CD14-positive monocyte (primary cell): Measurements from ENCODE around the gene POU6F2. TPM values are rescaled to one million over a fixed set of nuclear protein-coding genes. Genes with fewer than 3 reads are reported as not detected.

Experiments used
- DNase-seq, 3 donors: peaks; one replicate each; pipeline ENCODE4 v3.0.0-alpha.2; 2011 to 2022
- H2AFZ ChIP-seq: 2 replicates; pipeline ENCODE4 v1.6.0; 2012; ENCODE audit warnings: mild to moderate bottlenecking, low read depth, low read length, inconsistent platforms; ENCODE audit not compliant: insufficient read depth, poor library complexity, severe bottlenecking
- H3K27ac ChIP-seq, 2 donors: 1 replicate in 1 of 2; 2 replicates in 1 of 2; pipeline ENCODE4 v1.5.1; 2012 to 2013; ENCODE audit warnings: low read length in 2 of 2, control low read depth in 1 of 2, inconsistent platforms in 1 of 2, low read depth in 1 of 2, mild to moderate bottlenecking in 1 of 2
- H3K27me3 ChIP-seq, 2 donors: one replicate each; pipeline versions ENCODE4 v1.6.0 to v1.6.1; 2011 to 2013; ENCODE audit warnings: low read length in 2 of 2; ENCODE audit not compliant: control insufficient read depth in 2 of 2, insufficient read depth in 2 of 2
- H3K36me3 ChIP-seq, 2 donors: replicated peaks in 1 of 2; 1 replicate in 1 of 2; 2 replicates in 1 of 2; pipeline versions ENCODE4 v1.5.1 to v1.6.1; 2012 to 2013; ENCODE audit warnings: low read length in 2 of 2, control low read depth in 1 of 2, inconsistent platforms in 1 of 2, mild to moderate bottlenecking in 1 of 2; ENCODE audit not compliant: insufficient read depth in 2 of 2, control insufficient read depth in 1 of 2
- H3K4me1 ChIP-seq, 2 donors: 1 replicate in 1 of 2; 2 replicates in 1 of 2; pipeline versions ENCODE4 v1.5.1 to v1.6.1; 2012 to 2013; ENCODE audit warnings: low read length in 2 of 2, control low read depth in 1 of 2, inconsistent platforms in 1 of 2, mild to moderate bottlenecking in 1 of 2, moderate library complexity in 1 of 2; ENCODE audit not compliant: insufficient read depth in 2 of 2, control insufficient read depth in 1 of 2
- H3K4me2 ChIP-seq: replicated peaks from 2 replicates; pipeline ENCODE3; 2012; ENCODE audit warnings: low read length, moderate library complexity, mild to moderate bottlenecking; ENCODE audit not compliant: poor library complexity, severe bottlenecking; ENCODE audit errors: extremely low read depth
- H3K4me3 ChIP-seq, 3 experiments: fragments of 200-600 bp in 1 of 3; sonication (generic) in 1 of 3; replicated peaks in 1 of 3; 1 replicate in 2 of 3; 2 replicates in 1 of 3; pipeline ENCODE4 v1.5.1; 2011 to 2013; ENCODE audit warnings: low read length in 3 of 3, mild to moderate bottlenecking in 3 of 3, control low read depth in 2 of 3, low read depth in 2 of 3, inconsistent platforms in 1 of 3, moderate library complexity in 1 of 3
- H3K79me2 ChIP-seq: 2 replicates; pipeline ENCODE4 v1.6.0; 2012; ENCODE audit warnings: mild to moderate bottlenecking, control low read depth, inconsistent platforms, low read length, moderate library complexity; ENCODE audit not compliant: insufficient read depth
- H3K9ac ChIP-seq: 2 replicates; pipeline ENCODE4 v1.6.0; 2017; ENCODE audit warnings: low read length, mild to moderate bottlenecking; ENCODE audit not compliant: insufficient read depth, poor library complexity, severe bottlenecking
- H3K9me3 ChIP-seq, 2 donors: replicated peaks in 1 of 2; 1 replicate in 1 of 2; 2 replicates in 1 of 2; pipeline versions ENCODE4 v1.5.1 to v1.6.1; 2012 to 2013; ENCODE audit warnings: low read length in 2 of 2, control low read depth in 1 of 2; ENCODE audit not compliant: control insufficient read depth in 1 of 2, insufficient read depth in 1 of 2
- H4K20me1 ChIP-seq: 2 replicates; pipeline ENCODE4 v1.6.0; 2012; ENCODE audit warnings: mild to moderate bottlenecking, low read length, control low read depth, moderate library complexity; ENCODE audit not compliant: insufficient read depth
- H3K27ac Mint-ChIP-seq, 7 donors: one replicate each; pipeline ENCODE4 v1.8.0; 2020; ENCODE audit warnings: mild to moderate bottlenecking in 7 of 7, mixed read lengths in 7 of 7, moderate library complexity in 6 of 7, inconsistent platforms in 2 of 7
- H3K27me3 Mint-ChIP-seq, 3 donors: one replicate each; pipeline ENCODE4 v1.8.0; 2021 to 2022; ENCODE audit warnings: low read depth in 3 of 3, mild to moderate bottlenecking in 3 of 3, mixed read lengths in 3 of 3, moderate library complexity in 3 of 3, inconsistent platforms in 1 of 3
- H3K36me3 Mint-ChIP-seq, 2 donors: one replicate each; pipeline ENCODE4 v1.8.0; 2020; ENCODE audit warnings: mixed read lengths in 2 of 2, inconsistent platforms in 1 of 2, mild to moderate bottlenecking in 1 of 2
- H3K4me1 Mint-ChIP-seq: one replicate; pipeline ENCODE4 v1.8.0; 2020; ENCODE audit warnings: mild to moderate bottlenecking, mixed read lengths
- H3K4me3 Mint-ChIP-seq, 2 donors: one replicate each; pipeline ENCODE4 v1.8.0; 2020; ENCODE audit warnings: mild to moderate bottlenecking in 2 of 2, mixed read lengths in 2 of 2, moderate library complexity in 1 of 2
- H3K9me3 Mint-ChIP-seq, 7 donors: one replicate each; pipeline ENCODE4 v1.8.0; 2020 to 2022; ENCODE audit warnings: mixed read lengths in 7 of 7, mild to moderate bottlenecking in 6 of 7, moderate library complexity in 6 of 7, inconsistent platforms in 2 of 7
- WGBS: methylation state at CpG from one replicate; pipeline ENCODE4 v1.1.5; 2013; ENCODE audit warnings: missing lambda C conversion rate; ENCODE audit not compliant: insufficient coverage; 5-methylcytosine and 5-hydroxymethylcytosine counted together
- intact Hi-C, 2 donors: fragments of 100-400 bp; cut with micrococcal nuclease; formaldehyde crosslinking; loops; one replicate each; pipeline versions ENCODE4 v1.15.0 to v1.15.1; 2023
- polyA plus RNA-seq, 3 donors: library from polyadenylated mRNA; depleted of rRNA in 1 of 3; unstranded in 2 of 3; stranded (reverse) in 1 of 3; fragments of 300-500 nt in 2 of 3; fragments of >200 nt in 1 of 3; fragmentation: Illumina TruSeq in 2 of 3; gene quantifications; 1 replicate in 2 of 3; 2 replicates in 1 of 3; pipeline ENCODE4 v1.2.3, GENCODE V29; 2012 to 2021
- TF ChIP-seq, protein P1 (sequence below): fragments of 200-600 bp; IDR thresholded peaks from one replicate; pipeline ENCODE4 v1.8.0; 2022; ENCODE audit warnings: antibody characterized with exemption, mild to moderate bottlenecking

POU6F2 gene
- polyA plus RNA-seq, 3 donors, result not detected

DNA sequence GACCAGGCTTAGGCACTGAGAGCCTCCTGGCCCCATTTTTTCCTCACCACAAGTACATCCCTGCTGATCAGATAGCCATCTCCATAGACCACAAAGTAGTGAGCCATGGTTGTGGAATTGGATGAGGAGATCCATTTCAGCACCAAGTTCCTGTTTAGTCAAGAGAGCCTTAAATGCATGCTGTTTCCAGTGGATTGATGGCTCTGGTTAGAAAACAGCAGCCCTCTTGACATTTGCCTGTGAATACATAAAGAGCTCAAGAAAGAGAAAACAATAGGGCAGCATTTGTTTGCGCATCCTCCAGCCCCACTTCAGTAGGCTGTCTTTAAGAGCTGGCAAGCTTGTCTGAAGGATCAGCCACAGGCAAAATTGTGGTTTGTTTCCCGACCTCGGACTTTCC lies 251.2 kb downstream of the POU6F2 start:
- Histone ChIP-seq H3K4me2 (no peak overlapping the region), H2AFZ (no peak overlapping the region), H3K4me1 (no peaks in the 10 kb centered on the region), H3K4me3 (no peak overlapping the region), H3K36me3 (no peaks in the 10 kb centered on the region), H3K27me3 (no peaks in the 10 kb centered on the region), H4K20me1 (no peaks in the 10 kb centered on the region), H3K27ac (no peak overlapping the region), H3K9ac (no peak overlapping the region), H3K9me3 (no peaks in the 10 kb centered on the region), H3K79me2 (no peaks in the 10 kb centered on the region)
- TF ChIP-seq, protein P1, sequence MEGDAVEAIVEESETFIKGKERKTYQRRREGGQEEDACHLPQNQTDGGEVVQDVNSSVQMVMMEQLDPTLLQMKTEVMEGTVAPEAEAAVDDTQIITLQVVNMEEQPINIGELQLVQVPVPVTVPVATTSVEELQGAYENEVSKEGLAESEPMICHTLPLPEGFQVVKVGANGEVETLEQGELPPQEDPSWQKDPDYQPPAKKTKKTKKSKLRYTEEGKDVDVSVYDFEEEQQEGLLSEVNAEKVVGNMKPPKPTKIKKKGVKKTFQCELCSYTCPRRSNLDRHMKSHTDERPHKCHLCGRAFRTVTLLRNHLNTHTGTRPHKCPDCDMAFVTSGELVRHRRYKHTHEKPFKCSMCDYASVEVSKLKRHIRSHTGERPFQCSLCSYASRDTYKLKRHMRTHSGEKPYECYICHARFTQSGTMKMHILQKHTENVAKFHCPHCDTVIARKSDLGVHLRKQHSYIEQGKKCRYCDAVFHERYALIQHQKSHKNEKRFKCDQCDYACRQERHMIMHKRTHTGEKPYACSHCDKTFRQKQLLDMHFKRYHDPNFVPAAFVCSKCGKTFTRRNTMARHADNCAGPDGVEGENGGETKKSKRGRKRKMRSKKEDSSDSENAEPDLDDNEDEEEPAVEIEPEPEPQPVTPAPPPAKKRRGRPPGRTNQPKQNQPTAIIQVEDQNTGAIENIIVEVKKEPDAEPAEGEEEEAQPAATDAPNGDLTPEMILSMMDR, result no peak
- no peaks in the 10 kb centered on the region for H3K4me1 Mint-ChIP-seq
- no peak overlapping the region for H3K4me3 Mint-ChIP-seq
- intact Hi-C loops, result no loop called here
- DNase-seq, result no peak
- H3K27me3 Mint-ChIP-seq, result peaks cover 1 to 4% (median 4%) of the 10 kb centered on the region in 3 donors
- 68% methylated on average over 3 of the region's 3 CpGs for WGBS
- no peaks in the 10 kb centered on the region for H3K36me3 Mint-ChIP-seq
- no peak overlapping the region for H3K27ac Mint-ChIP-seq
- H3K9me3 Mint-ChIP-seq, result peaks cover 0 to 5% (median 1%) of the 10 kb centered on the region in 7 donors

DNA sequence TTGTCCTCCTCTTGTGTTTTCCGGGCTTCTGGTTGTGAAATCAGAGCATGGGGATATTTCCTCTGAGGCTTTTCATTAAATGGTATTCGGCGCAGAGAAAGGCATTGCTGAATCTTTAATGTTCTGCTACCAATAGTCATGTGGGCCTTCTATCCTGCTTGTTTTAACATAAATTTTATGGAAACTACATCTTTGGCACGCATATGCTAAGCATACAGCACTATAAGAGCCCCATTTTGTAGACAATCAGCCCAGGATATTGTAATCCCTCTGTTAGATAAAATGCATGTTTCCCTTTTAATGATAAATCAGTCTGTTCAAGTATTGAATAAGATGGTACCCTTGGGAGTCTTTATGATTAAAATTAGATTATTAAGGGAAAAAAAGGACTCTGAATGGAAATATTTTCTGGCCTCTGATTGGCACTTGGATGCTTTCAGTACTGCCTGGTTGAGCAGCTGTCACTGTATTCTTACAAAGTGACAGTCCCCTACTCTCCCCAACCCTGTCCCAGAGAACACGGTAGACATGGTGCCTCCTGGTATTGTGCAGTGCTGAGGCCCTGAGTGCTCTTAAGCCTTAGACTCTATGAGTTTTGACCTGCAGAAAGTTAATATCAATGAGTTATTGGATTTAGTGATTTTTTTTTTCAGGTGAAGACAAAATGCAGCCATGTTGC lies 256.3 kb downstream of the POU6F2 start:
- Mint-ChIP-seq H3K27me3 (peaks cover 0 to 4% (median 2%) of the 10 kb centered on the region in 3 donors), H3K36me3 (no peaks in the 10 kb centered on the region), H3K9me3 (peaks cover 0 to 2% (median 0%) of the 10 kb centered on the region in 7 donors), H3K27ac (no peak overlapping the region), H3K4me1 (no peaks in the 10 kb centered on the region), H3K4me3 (no peak overlapping the region)
- Histone ChIP-seq H3K27me3 (no peaks in the 10 kb centered on the region), H2AFZ (no peak overlapping the region), H3K9me3 (no peaks in the 10 kb centered on the region), H3K36me3 (no peaks in the 10 kb centered on the region), H3K4me2 (no peak overlapping the region), H3K4me1 (no peaks in the 10 kb centered on the region), H4K20me1 (no peaks in the 10 kb centered on the region), H3K9ac (no peak overlapping the region), H3K27ac (no peak overlapping the region), H3K4me3 (no peak overlapping the region), H3K79me2 (no peaks in the 10 kb centered on the region)
- TF ChIP-seq, protein P1, result no peak
- intact Hi-C loops, result no loop called here
- no peak for DNase-seq
- no CpG with 5 or more reads among the region's 5 CpGs for WGBS
